Astrocyte of the hippocampus (primary cell): ENCODE results near the gene CSTA.
"Not testable (repeated sequence)": the region's sequence is repeated elsewhere in the genome, so short reads cannot be mapped to it uniquely, and the experiment has no call there.

Source experiments
- DNase-seq: peaks from one replicate; pipeline ENCODE4 v3.0.0; 2011; ENCODE audit warnings: low read depth, low spot score

Gene CSTA

GRCh38 chr3:122322095-122323075 lies 2.7 kb upstream of the CSTA start:
- DNase-seq = no peak

GRCh38 chr3:122325769-122326168 lies 721 bp downstream of the CSTA start:
- DNase-seq = no peak

GRCh38 chr3:122331886-122332285 lies 6.8 kb downstream of the CSTA start:
- DNase-seq = no peak

- no peak for DNase-seq
Measured at GRCh38 chr3:122332551-122332950, 7.5 kb downstream of the CSTA start.

- DNase-seq = no peak
Measured at GRCh38 chr3:122342803-122343202, 17.8 kb downstream of the CSTA start.

- DNase-seq = no peak
Measured at GRCh38 chr3:122343654-122344053, 18.6 kb downstream of the CSTA start.

- DNase-seq = no peak
Measured at GRCh38 chr3:122349171-122349570, 24.1 kb downstream of the CSTA start.

GRCh38 chr3:122350814-122351418 lies 25.9 kb downstream of the CSTA start:
- peak; percentile 26 for DNase-seq

- DNase-seq = no peak
Measured at GRCh38 chr3:122351612-122352011, 26.6 kb downstream of the CSTA start.

- DNase-seq = peak; percentile 4
Measured at GRCh38 chr3:122353215-122353614, 28.2 kb downstream of the CSTA start.

- no peak for DNase-seq
Measured at GRCh38 chr3:122353893-122354401, 28.9 kb downstream of the CSTA start.

GRCh38 chr3:122355612-122356011 lies 30.6 kb downstream of the CSTA start:
- DNase-seq = no peak

GRCh38 chr3:122356402-122356801 lies 31.4 kb downstream of the CSTA start:
- peak; percentile 14 for DNase-seq

GRCh38 chr3:122357828-122358702 lies 33.0 kb downstream of the CSTA start:
- DNase-seq = peak; percentile 23

- DNase-seq = no peak
Measured at GRCh38 chr3:122358703-122359032, 33.6 kb downstream of the CSTA start.

GRCh38 chr3:122362026-122362425 lies 37.0 kb downstream of the CSTA start:
- DNase-seq = no peak

GRCh38 chr3:122364490-122364889 lies 39.4 kb downstream of the CSTA start:
- no peak for DNase-seq

GRCh38 chr3:122365073-122365472 lies 40.0 kb downstream of the CSTA start:
- DNase-seq = no peak

- DNase-seq = not testable (repeated sequence)
Measured at GRCh38 chr3:122365582-122366378, 40.7 kb downstream of the CSTA start.

- peak; percentile 4 for DNase-seq
Measured at GRCh38 chr3:122366379-122366749, 41.3 kb downstream of the CSTA start.

GRCh38 chr3:122374034-122374433 lies 49.0 kb downstream of the CSTA start:
- no peak for DNase-seq
